ENCODE data around the gene TAS2R60.
"Not testable (repeated sequence)": the region's sequence is repeated elsewhere in the genome, so short reads cannot be mapped to it uniquely, and the experiment has no call there.

TAS2R60 gene

GRCh38 chr7:143443153-143443552 lies at the start of gene TAS2R60:
Gene TAS2R60, plus strand, starts transcription at chr7:143443453. Its CDS starts 0 bp downstream, at chr7:143443453.
- no peak for DNase-seq (ENCODE audit: low spot score)

- no peak for DNase-seq (ENCODE audit: low spot score)
Measured at GRCh38 chr7:143394068-143394467, 49.2 kb upstream of the TAS2R60 start.

- DNase-seq (ENCODE audit: low spot score), result no peak
Measured at GRCh38 chr7:143394777-143395176, 48.5 kb upstream of the TAS2R60 start.

- no peak for DNase-seq (ENCODE audit: low spot score)
Measured at GRCh38 chr7:143395187-143396149, 47.8 kb upstream of the TAS2R60 start.

- DNase-seq (ENCODE audit: low spot score), result no peak
Measured at GRCh38 chr7:143396182-143396581, 47.1 kb upstream of the TAS2R60 start.

GRCh38 chr7:143396625-143397556 lies 46.4 kb upstream of the TAS2R60 start:
- no peak for DNase-seq (ENCODE audit: low spot score)

- DNase-seq (ENCODE audit: low spot score), result no peak
Measured at GRCh38 chr7:143397710-143398530, 45.3 kb upstream of the TAS2R60 start.

- no peak for DNase-seq (ENCODE audit: low spot score)
Measured at GRCh38 chr7:143398616-143399015, 44.6 kb upstream of the TAS2R60 start.

- no peak for DNase-seq (ENCODE audit: low spot score)
Measured at GRCh38 chr7:143399151-143399550, 44.1 kb upstream of the TAS2R60 start.

- no peak for DNase-seq (ENCODE audit: low spot score)
Measured at GRCh38 chr7:143399642-143400041, 43.6 kb upstream of the TAS2R60 start.

- DNase-seq (ENCODE audit: low spot score), result no peak
Measured at GRCh38 chr7:143401265-143401664, 42.0 kb upstream of the TAS2R60 start.

GRCh38 chr7:143402233-143402632 lies 41.0 kb upstream of the TAS2R60 start:
- not testable (repeated sequence) for DNase-seq (ENCODE audit: low spot score)

GRCh38 chr7:143405173-143406001 lies 37.9 kb upstream of the TAS2R60 start:
- no peak for DNase-seq (ENCODE audit: low spot score)

GRCh38 chr7:143406002-143406357 lies 37.3 kb upstream of the TAS2R60 start:
- DNase-seq (ENCODE audit: low spot score), result no peak

GRCh38 chr7:143407287-143408251 lies 35.7 kb upstream of the TAS2R60 start:
- no peak for DNase-seq (ENCODE audit: low spot score)

GRCh38 chr7:143408252-143408685 lies 35.0 kb upstream of the TAS2R60 start:
- DNase-seq (ENCODE audit: low spot score), result no peak

- DNase-seq (ENCODE audit: low spot score), result no peak
Measured at GRCh38 chr7:143408686-143409561, 34.3 kb upstream of the TAS2R60 start, which contains the start of gene EPHA1. Gene EPHA1, minus strand, starts transcription at chr7:143408856. Its CDS starts 51 bp downstream, at chr7:143408805.

GRCh38 chr7:143410521-143411004 lies 32.7 kb upstream of the TAS2R60 start:
- DNase-seq (ENCODE audit: low spot score), result no peak
